Measurements from ENCODE around the gene CFAP46.

DNA sequence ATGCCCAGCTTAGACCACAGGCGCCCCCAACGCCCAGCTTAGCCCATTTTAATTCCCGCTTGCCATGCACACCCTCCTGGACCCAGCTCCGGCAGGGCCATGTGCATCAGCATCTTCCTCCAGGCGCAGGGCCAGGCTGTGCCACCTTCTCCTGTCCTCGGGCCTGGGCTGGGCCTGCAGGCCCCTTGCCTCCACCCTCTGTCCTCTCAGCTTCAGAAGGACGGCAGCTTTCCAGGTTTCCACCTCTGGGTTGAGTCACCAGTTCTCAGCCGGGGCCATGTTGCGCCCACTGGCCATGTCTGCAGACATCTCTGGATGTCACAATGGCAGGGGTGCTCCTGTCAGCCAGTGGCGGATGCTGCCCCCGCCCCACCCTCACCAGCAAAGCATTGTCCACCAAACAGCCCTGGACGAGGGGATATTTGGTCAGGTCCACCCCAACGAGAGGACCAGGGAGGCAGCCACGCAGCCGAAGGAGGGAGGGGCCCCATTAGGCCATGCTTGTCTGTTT, 97.3 kb downstream of the CFAP46 start:
- no peak for TF ChIP-seq CTCF (IDR thresholded peaks at IDR 0.05)
- no peak for TF ChIP-seq EZH2 (IDR thresholded peaks at IDR 0.05)
- TF ChIP-seq EZH2phosphoT487 (IDR thresholded peaks at IDR 0.05): no peak
